ENCODE data around the gene ABCA5. TPM values are rescaled to one million over a fixed set of nuclear protein-coding genes. Genes with fewer than 3 reads are reported as not detected.
A peak's percentile ranks its signal among the peaks of the same experiment; 100 is the strongest.

Gene ABCA5
- total RNA-seq, 1 donor from 2014 or later: 11.6 TPM

DNA sequence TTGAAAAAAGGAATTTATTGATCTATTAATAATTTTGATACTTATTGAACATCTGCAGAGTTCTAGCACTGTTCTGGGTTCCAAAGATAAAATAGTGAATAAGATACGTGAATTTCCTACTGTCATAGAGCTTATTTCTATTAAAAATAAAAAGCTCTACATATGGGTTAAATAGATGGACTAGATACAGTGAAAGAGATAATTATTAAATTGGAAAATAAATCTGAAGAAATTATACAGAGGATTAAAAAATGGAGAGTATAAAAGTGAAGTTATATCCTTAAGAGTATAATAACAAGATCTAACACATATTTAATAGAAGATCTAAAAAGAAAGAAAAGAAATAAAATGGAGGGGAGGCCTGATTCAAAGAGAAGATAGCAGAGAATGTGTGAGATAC lies 10.1 kb upstream of the ABCA5 start:
- Histone ChIP-seq H3K4me3 (ENCODE audit: low read depth, low read length) (no peak overlapping the region), H3K27me3 (ENCODE audit: control insufficient read depth, insufficient read depth, low read length) (no peaks in the 10 kb centered on the region), H3K36me3 (ENCODE audit: control insufficient read depth, insufficient read depth, low read length) (no peaks in the 10 kb centered on the region)
- TF ChIP-seq, protein P1, sequence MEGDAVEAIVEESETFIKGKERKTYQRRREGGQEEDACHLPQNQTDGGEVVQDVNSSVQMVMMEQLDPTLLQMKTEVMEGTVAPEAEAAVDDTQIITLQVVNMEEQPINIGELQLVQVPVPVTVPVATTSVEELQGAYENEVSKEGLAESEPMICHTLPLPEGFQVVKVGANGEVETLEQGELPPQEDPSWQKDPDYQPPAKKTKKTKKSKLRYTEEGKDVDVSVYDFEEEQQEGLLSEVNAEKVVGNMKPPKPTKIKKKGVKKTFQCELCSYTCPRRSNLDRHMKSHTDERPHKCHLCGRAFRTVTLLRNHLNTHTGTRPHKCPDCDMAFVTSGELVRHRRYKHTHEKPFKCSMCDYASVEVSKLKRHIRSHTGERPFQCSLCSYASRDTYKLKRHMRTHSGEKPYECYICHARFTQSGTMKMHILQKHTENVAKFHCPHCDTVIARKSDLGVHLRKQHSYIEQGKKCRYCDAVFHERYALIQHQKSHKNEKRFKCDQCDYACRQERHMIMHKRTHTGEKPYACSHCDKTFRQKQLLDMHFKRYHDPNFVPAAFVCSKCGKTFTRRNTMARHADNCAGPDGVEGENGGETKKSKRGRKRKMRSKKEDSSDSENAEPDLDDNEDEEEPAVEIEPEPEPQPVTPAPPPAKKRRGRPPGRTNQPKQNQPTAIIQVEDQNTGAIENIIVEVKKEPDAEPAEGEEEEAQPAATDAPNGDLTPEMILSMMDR (IDR thresholded peaks at IDR 0.05; ENCODE audit: insufficient read depth, low read length, severe bottlenecking): no peak
- FAIRE-seq (no peak), DNase-seq (ENCODE audit: low read depth) (no peak)

DNA sequence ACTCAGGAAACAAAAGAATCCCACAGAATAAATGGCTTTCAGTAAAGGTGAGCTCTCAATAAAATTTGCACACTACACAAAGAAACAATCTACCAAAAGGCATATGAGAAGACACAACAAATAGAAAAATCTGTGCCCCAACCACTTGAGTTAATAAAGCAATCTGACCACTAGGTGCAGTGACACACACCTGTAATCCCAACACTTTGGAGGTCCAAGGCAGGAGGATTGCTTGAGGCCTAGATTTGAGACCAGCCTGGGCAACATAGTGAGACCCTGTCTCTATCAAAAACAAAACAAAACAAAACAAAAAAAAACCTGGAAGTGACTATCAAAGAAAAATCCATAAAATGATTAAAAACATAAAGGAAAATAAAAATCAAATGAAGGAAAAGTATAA lies 9.6 kb upstream of the ABCA5 start:
- Histone ChIP-seq H3K4me3 (ENCODE audit: low read depth, low read length) (no peak overlapping the region), H3K27me3 (ENCODE audit: control insufficient read depth, insufficient read depth, low read length) (no peaks in the 10 kb centered on the region), H3K36me3 (ENCODE audit: control insufficient read depth, insufficient read depth, low read length) (no peaks in the 10 kb centered on the region)
- FAIRE-seq (no peak), DNase-seq (ENCODE audit: low read depth) (no peak)
- TF ChIP-seq, protein P1 (IDR thresholded peaks at IDR 0.05; ENCODE audit: insufficient read depth, low read length, severe bottlenecking): no peak

DNA sequence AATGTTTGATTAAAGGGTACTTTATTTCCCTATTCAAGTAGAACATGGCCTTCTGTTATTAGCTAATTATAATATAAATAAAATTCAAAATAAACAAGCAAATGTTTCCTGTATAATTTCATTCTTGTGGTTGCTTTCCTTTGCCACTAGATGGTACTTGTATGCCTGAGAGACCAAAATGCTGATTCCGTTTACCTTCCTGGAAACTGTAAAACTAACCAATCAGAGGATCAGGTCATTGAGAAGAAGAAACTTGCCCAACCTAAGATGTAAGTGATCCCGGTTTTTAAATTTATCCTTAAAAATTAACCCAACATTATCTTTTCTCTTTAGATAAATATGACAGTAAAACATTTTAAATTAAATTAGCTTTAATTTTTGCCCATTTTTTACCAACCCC lies 8.1 kb upstream of the ABCA5 start:
- TF ChIP-seq, protein P1 (IDR thresholded peaks at IDR 0.05; ENCODE audit: insufficient read depth, low read length, severe bottlenecking): peak; percentile 46
- H3K36me3 ChIP-seq (ENCODE audit: control insufficient read depth, insufficient read depth, low read length): no peaks in the 10 kb centered on the region
- no peak for FAIRE-seq
- no peak overlapping the region for H3K4me3 ChIP-seq (ENCODE audit: low read depth, low read length)
- peak; percentile 73 for DNase-seq (ENCODE audit: low read depth)
- no peaks in the 10 kb centered on the region for H3K27me3 ChIP-seq (ENCODE audit: control insufficient read depth, insufficient read depth, low read length)

DNA sequence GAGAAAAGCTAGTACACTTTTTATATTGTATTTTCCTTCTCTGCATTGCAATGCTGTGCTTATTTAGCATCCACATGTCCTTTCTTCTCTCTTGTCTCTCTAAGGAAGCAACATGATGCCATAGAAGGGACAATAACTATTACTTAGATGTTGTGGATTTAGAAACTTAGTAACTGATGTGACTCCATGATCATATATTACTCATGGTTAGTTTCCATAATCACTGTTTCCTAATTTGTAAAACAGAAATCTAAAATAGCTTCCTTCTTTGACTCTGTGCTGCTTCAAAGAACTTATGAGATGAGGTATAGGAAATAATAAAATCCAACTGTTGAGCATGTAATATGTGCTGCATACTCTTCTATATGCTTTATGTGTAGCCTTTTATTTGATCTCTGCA lies 6.6 kb upstream of the ABCA5 start:
- FAIRE-seq (no peak), DNase-seq (ENCODE audit: low read depth) (no peak)
- TF ChIP-seq, protein P1 (IDR thresholded peaks at IDR 0.05; ENCODE audit: insufficient read depth, low read length, severe bottlenecking): no peak
- Histone ChIP-seq H3K36me3 (ENCODE audit: control insufficient read depth, insufficient read depth, low read length) (no peaks in the 10 kb centered on the region), H3K4me3 (ENCODE audit: low read depth, low read length) (no peak overlapping the region), H3K27me3 (ENCODE audit: control insufficient read depth, insufficient read depth, low read length) (no peaks in the 10 kb centered on the region)

DNA sequence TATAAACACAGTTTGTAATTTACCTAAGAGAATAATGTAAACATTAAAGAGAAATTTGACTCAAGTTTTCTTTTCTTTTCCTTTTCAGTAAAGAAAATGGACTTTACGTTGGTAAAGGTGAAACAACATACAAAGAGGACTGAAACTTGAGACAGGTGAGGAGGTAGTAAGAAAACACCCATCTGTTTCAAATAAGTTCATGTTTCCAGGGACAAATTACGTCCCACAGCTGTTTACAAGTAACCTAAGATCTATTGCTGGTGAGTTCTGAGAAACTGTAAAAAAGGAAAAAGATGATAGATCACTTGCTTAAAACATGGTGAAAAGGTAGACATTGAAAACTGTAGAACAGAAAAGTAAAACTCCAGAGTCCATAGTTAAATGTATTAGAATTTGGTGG lies 4.8 kb upstream of the ABCA5 start:
- FAIRE-seq: no peak
- H3K27me3 ChIP-seq (ENCODE audit: control insufficient read depth, insufficient read depth, low read length): no peaks in the 10 kb centered on the region
- TF ChIP-seq, protein P1 (IDR thresholded peaks at IDR 0.05; ENCODE audit: insufficient read depth, low read length, severe bottlenecking): no peak
- no peak overlapping the region for H3K4me3 ChIP-seq (ENCODE audit: low read depth, low read length)
- DNase-seq (ENCODE audit: low read depth): no peak
- no peaks in the 10 kb centered on the region for H3K36me3 ChIP-seq (ENCODE audit: control insufficient read depth, insufficient read depth, low read length)

DNA sequence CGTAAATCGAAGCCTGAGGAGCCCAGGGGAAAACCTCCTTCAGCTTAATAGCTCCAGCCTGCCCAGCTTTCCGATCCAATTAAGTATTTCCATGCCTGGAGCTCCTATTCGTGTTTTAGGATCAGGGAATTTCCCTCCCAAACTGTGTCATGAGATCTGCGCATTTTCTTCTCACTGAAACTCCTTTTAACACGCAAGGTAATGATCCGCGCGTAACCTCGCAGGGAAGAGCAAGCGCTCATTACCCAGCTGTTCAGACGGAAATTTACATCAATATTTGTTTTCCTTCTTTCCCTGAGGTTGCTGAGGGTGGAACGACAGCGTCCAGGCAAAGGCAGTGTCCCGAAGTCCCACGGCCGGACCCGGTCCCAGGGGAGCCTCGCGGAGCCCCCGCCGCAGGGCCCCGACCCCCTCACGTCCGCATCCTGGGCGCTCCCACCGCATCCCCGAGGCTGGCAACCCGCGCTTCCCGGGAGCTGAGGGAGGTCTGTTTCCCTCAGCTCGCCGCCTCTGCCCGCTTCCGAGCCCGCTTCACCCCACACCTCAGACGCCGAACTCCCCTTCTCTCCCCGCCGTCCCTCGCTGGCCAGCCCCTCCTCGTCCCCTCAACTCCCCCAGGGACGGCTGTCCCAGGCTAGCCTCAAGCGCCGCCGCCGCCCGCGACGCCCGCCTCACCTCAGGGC lies 415 bp downstream of the ABCA5 start:
- H3K4me3 ChIP-seq (ENCODE audit: low read depth, low read length): peak overlapping the region; percentile 86
- FAIRE-seq: no peak
- TF ChIP-seq, protein P1 (IDR thresholded peaks at IDR 0.05; ENCODE audit: insufficient read depth, low read length, severe bottlenecking): no peak

More for the DNA sequence above, 415 bp downstream of the ABCA5 start:
- no peaks in the 10 kb centered on the region for H3K27me3 ChIP-seq (ENCODE audit: control insufficient read depth, insufficient read depth, low read length)
- no peaks in the 10 kb centered on the region for H3K36me3 ChIP-seq (ENCODE audit: control insufficient read depth, insufficient read depth, low read length)
- DNase-seq (ENCODE audit: low read depth): peak; percentile 41
